GM12872 (cell line): Measurements from ENCODE around the gene CYSLTR1.

Experiments
- CTCF ChIP-seq: IDR thresholded peaks from 3 replicates; pipeline ENCODE4 v1.5.1; 2011; ENCODE audit warnings: low read depth, mild to moderate bottlenecking, low read length, moderate library complexity; ENCODE audit not compliant: insufficient read depth

The CYSLTR1 gene

GRCh38 chrX:78314561-78314960 is 12.8 kb downstream of the CYSLTR1 start:
- no peak for TF ChIP-seq CTCF

GRCh38 chrX:78313526-78313925 is 13.9 kb downstream of the CYSLTR1 start:
- TF ChIP-seq CTCF, result no peak

- TF ChIP-seq CTCF, result no peak
These were observed 19.7 kb downstream of the CYSLTR1 start for GRCh38 chrX:78307665-78308064.

- TF ChIP-seq CTCF, result no peak
These were observed 24.3 kb downstream of the CYSLTR1 start for GRCh38 chrX:78303086-78303485.

- no peak for TF ChIP-seq CTCF
These were observed 43.9 kb downstream of the CYSLTR1 start for GRCh38 chrX:78283511-78283910.

GRCh38 chrX:78237127-78237526 is 90.3 kb downstream of the CYSLTR1 start:
- no peak for TF ChIP-seq CTCF
